Cardiac fibroblast (primary cell): ENCODE data around the gene ACOT7.

Experiments used
- DNase-seq, 2 donors: peaks; one replicate each; pipeline versions ENCODE4 v3.0.0 to v3.0.0-alpha.2; 2010; ENCODE audit warnings: low read depth in 2 of 2
- H3K4me3 ChIP-seq, 2 donors: replicated peaks in 1 of 2; 1 replicate in 1 of 2; 2 replicates in 1 of 2; pipeline ENCODE4 v1.5.1; 2011; ENCODE audit warnings: low read depth in 2 of 2, low read length in 2 of 2, mild to moderate bottlenecking in 2 of 2, moderate library complexity in 1 of 2
- TF ChIP-seq, protein P1 (sequence below): IDR thresholded peaks from one replicate; pipeline ENCODE4 v1.5.1; 2011; ENCODE audit warnings: low read depth, mild to moderate bottlenecking, low read length, inconsistent platforms

ACOT7 gene

DNA sequence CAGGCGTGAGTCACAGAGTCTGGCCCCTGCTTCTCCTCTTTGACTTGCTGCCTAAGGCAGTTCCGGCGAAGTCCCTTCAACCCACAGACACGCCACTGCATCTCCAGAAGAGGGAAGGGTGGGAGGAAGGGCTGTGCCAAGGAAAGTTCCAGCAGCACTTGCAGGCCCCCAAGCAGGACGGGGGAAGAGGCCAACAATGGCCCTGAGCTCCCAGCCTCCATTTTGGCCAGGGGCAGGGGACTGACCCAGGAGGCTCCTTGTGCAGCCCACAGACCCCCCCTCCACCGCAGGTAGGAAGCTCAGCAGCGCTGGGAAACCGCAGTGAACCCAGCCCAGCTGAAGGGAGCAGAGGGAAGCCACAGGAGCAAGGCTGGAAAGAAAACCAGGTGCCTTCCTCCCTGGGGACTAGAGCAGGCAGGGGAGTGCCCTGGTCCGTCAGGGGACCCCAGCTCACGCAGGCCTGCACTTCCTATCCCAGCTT, 35.4 kb downstream of the ACOT7 start:
- H3K4me3 ChIP-seq: no peak overlapping the region
- TF ChIP-seq, protein P1, sequence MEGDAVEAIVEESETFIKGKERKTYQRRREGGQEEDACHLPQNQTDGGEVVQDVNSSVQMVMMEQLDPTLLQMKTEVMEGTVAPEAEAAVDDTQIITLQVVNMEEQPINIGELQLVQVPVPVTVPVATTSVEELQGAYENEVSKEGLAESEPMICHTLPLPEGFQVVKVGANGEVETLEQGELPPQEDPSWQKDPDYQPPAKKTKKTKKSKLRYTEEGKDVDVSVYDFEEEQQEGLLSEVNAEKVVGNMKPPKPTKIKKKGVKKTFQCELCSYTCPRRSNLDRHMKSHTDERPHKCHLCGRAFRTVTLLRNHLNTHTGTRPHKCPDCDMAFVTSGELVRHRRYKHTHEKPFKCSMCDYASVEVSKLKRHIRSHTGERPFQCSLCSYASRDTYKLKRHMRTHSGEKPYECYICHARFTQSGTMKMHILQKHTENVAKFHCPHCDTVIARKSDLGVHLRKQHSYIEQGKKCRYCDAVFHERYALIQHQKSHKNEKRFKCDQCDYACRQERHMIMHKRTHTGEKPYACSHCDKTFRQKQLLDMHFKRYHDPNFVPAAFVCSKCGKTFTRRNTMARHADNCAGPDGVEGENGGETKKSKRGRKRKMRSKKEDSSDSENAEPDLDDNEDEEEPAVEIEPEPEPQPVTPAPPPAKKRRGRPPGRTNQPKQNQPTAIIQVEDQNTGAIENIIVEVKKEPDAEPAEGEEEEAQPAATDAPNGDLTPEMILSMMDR: no peak
- DNase-seq: peak; percentile 22 to 29

DNA sequence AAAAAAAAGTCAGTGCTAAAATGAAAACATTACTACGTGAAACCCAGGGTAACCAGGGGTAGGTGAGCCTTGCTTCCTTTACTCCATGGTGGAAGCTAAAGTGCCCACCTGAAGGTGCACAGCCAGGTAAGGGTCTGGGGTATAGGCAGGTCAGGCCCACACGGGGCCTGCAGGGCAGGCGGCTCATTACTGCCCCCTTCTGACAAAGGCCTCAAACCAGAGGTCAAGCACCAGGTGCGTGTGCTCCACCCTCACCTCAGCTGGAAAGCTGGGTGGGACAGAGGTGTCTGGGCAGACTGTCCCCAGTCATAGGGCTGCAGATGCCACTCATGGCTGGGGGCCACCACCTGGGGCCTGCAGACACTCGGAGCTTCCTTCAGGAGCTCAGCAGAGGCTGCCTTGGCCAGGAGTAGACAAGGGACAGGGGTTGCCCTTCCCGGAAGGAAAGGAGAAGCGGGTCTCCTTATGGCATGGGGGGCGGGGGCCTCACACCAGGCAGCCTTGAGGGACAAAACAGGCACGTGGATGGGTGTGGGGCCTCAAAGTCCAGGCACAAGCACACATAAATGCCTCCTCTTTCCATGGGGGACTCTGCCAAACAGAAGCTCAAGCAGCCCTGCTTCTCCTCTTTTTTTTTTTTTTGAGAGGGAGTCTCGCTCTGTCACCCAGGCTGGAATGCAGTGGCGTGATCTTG, 36.2 kb downstream of the ACOT7 start:
- no peak for DNase-seq
- TF ChIP-seq, protein P1: no peak

DNA sequence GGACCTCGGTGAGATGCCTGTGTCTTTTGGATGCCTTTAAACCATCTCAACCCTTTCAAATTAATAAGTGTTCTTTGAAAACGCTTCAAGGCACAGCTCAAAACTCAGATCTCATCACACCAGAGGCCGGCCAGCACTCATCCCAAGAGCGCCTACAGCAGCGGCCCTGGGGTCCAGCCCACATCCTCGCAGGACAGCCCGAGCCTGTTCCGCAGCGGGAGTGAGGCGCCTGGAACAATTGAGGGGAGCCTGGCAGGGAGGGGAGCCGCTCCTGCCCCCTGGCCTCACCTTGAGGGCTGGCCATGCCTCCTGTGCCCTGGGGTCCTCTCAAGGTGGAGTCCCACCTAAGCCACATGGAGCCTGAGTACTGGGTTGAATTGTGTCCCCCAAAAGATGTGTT, 37.9 kb downstream of the ACOT7 start:
- H3K4me3 ChIP-seq: no peak overlapping the region
- no peak for DNase-seq
- TF ChIP-seq, protein P1: no peak

More for the DNA sequence above, 36.2 kb downstream of the ACOT7 start:
- no peak overlapping the region for H3K4me3 ChIP-seq

DNA sequence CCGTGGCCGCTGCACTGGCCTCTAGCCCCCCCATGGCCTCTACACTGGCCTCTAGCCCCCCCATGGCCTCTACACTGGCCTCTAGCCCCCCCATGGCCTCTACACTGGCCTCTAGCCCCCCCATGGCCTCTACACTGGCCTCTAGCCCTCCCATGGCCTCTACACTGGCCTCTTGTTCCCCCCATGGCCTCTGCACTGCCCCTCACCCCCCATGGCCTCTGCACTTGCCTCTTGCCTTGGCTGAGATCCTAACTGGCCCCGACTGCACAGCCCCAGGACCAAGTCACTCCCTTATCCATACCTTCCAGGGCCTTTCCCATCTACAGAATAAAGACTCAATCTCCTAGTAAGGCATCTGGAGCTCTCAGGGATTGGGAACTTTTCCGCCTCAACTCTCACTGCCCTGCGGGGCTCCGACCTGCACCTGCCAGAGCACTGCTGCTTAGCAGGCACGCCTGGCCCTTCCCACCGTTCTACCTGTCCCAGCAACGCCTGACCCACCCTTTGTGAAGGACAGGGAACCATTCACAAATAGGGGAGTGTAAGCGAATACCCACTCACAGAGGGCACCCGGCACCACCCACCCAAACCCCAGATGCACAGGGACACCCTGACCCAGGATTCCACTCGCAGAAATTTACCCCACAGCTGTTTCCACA, 38.8 kb downstream of the ACOT7 start:
- TF ChIP-seq, protein P1: no peak
- no peak for DNase-seq
- no peak overlapping the region for H3K4me3 ChIP-seq

DNA sequence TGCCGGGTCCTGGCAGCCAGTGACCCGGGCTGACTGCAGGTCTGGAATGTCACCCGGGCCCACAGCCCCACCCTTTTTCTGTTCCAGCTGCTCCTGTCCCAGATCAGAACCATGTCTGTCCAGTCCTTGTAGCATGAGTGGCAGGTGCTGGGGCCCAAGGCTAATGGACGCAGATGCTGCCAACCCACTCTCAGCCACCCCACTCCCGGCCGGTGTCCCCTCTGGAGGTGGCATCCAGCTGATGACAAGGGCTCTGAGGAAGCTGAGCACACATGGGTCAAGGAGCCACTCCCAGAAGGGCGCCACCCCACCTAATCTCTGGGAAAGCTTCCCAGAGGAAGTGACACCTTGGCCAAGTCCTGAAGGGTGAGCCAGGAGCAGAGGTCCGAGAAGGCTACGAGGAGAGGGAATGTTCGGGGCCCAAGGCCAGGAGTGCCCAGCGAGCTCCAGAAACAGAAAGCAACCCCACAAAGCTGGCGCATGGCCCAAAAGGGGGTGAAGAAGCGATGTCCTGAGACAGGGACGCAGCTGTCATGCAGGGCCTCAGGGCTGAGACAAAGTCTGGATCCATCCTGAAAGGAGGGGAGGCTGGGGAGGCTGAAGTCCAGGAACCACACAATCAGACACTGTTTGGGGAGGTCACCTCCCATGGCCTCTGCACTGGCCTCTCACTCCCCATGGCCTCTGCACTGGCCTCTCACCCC, 39.5 kb downstream of the ACOT7 start:
- TF ChIP-seq, protein P1: no peak
- H3K4me3 ChIP-seq: no peak overlapping the region
- peak in 1 of 2 donors; percentile 42 for DNase-seq

DNA sequence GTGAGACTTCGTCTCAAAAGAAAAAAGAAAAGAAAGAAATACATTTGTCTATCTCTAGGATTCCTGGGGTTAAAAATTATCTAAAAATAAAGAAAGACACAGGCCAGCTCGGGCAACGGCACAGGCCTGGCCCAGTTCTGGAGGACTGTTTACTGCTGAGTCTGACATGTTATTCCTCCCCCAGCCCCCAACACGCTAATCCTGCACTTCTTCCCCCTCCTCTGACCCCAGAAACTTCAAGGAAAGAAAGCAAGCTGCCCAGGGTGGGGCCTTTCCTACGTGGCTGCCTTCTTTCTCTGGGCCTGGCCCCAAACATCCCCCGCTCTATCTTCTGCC, 40.0 kb downstream of the ACOT7 start:
- TF ChIP-seq, protein P1: no peak
- H3K4me3 ChIP-seq: no peak overlapping the region
- no peak for DNase-seq
